Sigmoid colon (tissue), 4 donors: ENCODE results near the gene SNRNP35.

Experiments
- EP300 ChIP-seq, 4 donors: sonication (generic); formaldehyde crosslinking; IDR thresholded peaks; one replicate each; pipeline ENCODE4 v1.6.1; 2017; ENCODE audit warnings: antibody characterized with exemption in 4 of 4
- POLR2AphosphoS5 ChIP-seq, 4 donors: sonication (generic); formaldehyde crosslinking; IDR thresholded peaks; one replicate each; pipeline ENCODE4 v1.6.1; 2017; ENCODE audit warnings: antibody characterized with exemption in 4 of 4
- TF ChIP-seq, protein P1 (sequence below), 4 experiments: fragments of 450-650 bp in 3 of 4; fragments of 200-600 bp in 1 of 4; IDR thresholded peaks; one replicate each; pipeline ENCODE4 v1.5.1; 2016 to 2019; ENCODE audit warnings: antibody characterized with exemption in 4 of 4, mild to moderate bottlenecking in 3 of 4, moderate library complexity in 2 of 4

DNA sequence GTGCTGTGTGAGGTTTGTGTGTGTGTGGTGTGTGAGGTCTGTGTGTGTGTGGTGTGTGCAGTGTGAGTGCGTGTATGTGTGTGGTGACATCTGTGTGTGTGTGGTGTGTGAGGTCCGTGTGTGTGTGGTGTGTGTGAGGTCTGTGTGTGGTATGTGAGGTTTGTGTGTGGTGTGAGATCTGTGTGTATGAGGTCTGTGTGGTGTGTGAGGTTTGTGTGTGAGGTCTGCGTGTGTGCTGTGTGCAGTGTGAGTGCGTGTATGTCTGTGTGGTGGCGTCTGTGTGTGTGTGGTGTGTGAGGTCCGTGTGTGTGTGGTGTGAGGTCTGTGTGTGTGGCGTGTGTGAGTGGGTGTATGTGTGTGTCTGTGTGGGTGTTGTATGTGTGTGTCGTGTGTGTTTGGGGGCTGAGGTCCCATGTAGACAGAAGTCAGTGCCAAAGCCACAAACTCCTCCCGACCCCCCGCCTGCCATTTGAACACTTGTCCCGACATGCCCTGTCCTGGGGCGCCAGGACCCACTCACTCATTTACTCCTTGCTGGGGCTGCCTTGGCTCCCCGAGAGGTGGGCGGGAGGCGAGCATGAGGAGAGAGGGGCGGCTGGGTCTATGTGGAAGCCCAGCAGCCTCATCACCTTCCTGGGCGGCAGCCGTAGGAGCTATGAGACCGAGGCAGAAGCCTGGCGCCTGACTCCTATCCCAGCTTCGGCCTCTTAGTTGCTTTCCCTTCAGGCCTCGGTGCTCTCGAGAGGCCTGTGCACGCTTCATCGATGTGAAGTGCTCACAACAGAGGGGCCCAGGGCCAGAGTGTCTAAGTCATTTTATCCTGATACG is 55.1 kb downstream of the SNRNP35 start:
- TF ChIP-seq, protein P1, sequence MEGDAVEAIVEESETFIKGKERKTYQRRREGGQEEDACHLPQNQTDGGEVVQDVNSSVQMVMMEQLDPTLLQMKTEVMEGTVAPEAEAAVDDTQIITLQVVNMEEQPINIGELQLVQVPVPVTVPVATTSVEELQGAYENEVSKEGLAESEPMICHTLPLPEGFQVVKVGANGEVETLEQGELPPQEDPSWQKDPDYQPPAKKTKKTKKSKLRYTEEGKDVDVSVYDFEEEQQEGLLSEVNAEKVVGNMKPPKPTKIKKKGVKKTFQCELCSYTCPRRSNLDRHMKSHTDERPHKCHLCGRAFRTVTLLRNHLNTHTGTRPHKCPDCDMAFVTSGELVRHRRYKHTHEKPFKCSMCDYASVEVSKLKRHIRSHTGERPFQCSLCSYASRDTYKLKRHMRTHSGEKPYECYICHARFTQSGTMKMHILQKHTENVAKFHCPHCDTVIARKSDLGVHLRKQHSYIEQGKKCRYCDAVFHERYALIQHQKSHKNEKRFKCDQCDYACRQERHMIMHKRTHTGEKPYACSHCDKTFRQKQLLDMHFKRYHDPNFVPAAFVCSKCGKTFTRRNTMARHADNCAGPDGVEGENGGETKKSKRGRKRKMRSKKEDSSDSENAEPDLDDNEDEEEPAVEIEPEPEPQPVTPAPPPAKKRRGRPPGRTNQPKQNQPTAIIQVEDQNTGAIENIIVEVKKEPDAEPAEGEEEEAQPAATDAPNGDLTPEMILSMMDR (IDR thresholded peaks at IDR 0.05): no peak
- TF ChIP-seq EP300 (IDR thresholded peaks at IDR 0.05): no peak
- no peak for TF ChIP-seq POLR2AphosphoS5 (IDR thresholded peaks at IDR 0.05)
